ENCODE results near the gene MOSPD3.

- TF ChIP-seq CTCF (IDR thresholded peaks at IDR 0.05; ENCODE audit: extremely low read depth in 1 of 2, insufficient read depth in 1 of 2, low read depth in 1 of 2, low read length in 2 of 2) (no peak), POLR2AphosphoS5 (IDR thresholded peaks at IDR 0.05; ENCODE audit: insufficient read depth, low read depth, low read length) (no peak), EZH2 (IDR thresholded peaks at IDR 0.05; ENCODE audit: borderline replicate concordance, low read depth, low read length, severe bottlenecking) (no peak), POLR2A (IDR thresholded peaks at IDR 0.05; ENCODE audit: low read depth, low read length) (no peak), GATA2 (IDR thresholded peaks at IDR 0.05; ENCODE audit: insufficient read depth, insufficient read length, low read depth, low read length) (no peak), JUN (IDR thresholded peaks at IDR 0.05; ENCODE audit: borderline replicate concordance, insufficient read depth, insufficient read length, low read depth) (no peak)
Observed at GRCh38 chr7:100614308-100614861, 2.0 kb downstream of the MOSPD3 start.

All from endothelial cell of umbilical vein (primary cell).